Glutamatergic neuron (in vitro differentiated cells): ENCODE results near the gene MAGED1. TPM values are rescaled to one million over a fixed set of nuclear protein-coding genes. Genes with fewer than 3 reads are reported as not detected.

Experiments
- DNase-seq: peaks from one replicate; pipeline ENCODE4 v3.0.0; 2022
- H3K27ac Mint-ChIP-seq: one replicate; pipeline ENCODE4 v1.8.0; 2020; ENCODE audit warnings: mild to moderate bottlenecking, mixed read lengths, inconsistent platforms; ENCODE audit not compliant: unreplicated experiment
- H3K27me3 Mint-ChIP-seq: one replicate; pipeline ENCODE4 v1.8.0; 2020; ENCODE audit warnings: mild to moderate bottlenecking, moderate library complexity, mixed read lengths, inconsistent platforms; ENCODE audit not compliant: unreplicated experiment
- H3K36me3 Mint-ChIP-seq: one replicate; pipeline ENCODE4 v1.8.0; 2020; ENCODE audit warnings: mild to moderate bottlenecking, mixed read lengths, inconsistent platforms; ENCODE audit not compliant: unreplicated experiment
- H3K4me1 Mint-ChIP-seq: one replicate; pipeline ENCODE4 v1.8.0; 2020; ENCODE audit warnings: mild to moderate bottlenecking, low read depth, mixed read lengths, inconsistent platforms; ENCODE audit not compliant: unreplicated experiment
- H3K4me3 Mint-ChIP-seq: one replicate; pipeline ENCODE4 v1.8.0; 2020; ENCODE audit warnings: mild to moderate bottlenecking, mixed read lengths, inconsistent platforms; ENCODE audit not compliant: unreplicated experiment
- H3K9me3 Mint-ChIP-seq: one replicate; pipeline ENCODE4 v1.8.0; 2020; ENCODE audit warnings: mild to moderate bottlenecking, moderate library complexity, mixed read lengths, inconsistent platforms; ENCODE audit not compliant: unreplicated experiment
- total RNA-seq: library from RNA; stranded (reverse); fragmentation: NEBNext Ultra II Directional; extraction: Animal tissue kit (Norgen Biotek cat#: 25700); gene quantifications from one replicate; pipeline ENCODE4 v1.2.1, GENCODE V29; 2021; ENCODE audit not compliant: unreplicated experiment
- TF ChIP-seq, protein P1 (sequence below): fragments of 200-600 bp; sonication (generic); IDR thresholded peaks from one replicate; pipeline ENCODE4 v1.5.0; 2021; ENCODE audit not compliant: partially characterized antibody, unreplicated experiment

Gene MAGED1
- total RNA-seq, 1 donor from 2014 or later, result 202 TPM

DNA sequence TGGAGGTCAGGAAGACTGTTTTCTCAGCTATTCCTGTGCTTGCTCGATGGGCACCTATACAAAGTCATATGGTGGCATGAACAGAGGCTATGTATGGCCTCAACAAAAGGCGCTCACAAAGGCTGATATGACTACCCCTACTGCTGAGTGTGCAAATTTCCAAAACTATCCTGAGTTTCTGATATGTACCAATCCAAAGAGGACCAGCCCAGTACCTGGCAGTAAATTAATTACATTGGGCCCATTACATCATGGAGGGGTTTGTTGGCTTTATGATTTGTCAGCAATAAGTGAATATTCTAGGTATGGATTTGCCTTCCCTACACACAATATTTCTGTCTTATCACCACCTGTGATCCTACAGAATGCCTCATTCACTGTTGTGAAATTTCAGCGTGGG is 12.3 kb downstream of the MAGED1 start:
- Mint-ChIP-seq H3K4me1 (no peaks in the 10 kb centered on the region), H3K27me3 (peaks cover 2% of the 10 kb centered on the region), H3K27ac (no peak overlapping the region), H3K4me3 (no peak overlapping the region), H3K9me3 (peaks cover 2% of the 10 kb centered on the region), H3K36me3 (peaks cover 7% of the 10 kb centered on the region)
- TF ChIP-seq, protein P1, sequence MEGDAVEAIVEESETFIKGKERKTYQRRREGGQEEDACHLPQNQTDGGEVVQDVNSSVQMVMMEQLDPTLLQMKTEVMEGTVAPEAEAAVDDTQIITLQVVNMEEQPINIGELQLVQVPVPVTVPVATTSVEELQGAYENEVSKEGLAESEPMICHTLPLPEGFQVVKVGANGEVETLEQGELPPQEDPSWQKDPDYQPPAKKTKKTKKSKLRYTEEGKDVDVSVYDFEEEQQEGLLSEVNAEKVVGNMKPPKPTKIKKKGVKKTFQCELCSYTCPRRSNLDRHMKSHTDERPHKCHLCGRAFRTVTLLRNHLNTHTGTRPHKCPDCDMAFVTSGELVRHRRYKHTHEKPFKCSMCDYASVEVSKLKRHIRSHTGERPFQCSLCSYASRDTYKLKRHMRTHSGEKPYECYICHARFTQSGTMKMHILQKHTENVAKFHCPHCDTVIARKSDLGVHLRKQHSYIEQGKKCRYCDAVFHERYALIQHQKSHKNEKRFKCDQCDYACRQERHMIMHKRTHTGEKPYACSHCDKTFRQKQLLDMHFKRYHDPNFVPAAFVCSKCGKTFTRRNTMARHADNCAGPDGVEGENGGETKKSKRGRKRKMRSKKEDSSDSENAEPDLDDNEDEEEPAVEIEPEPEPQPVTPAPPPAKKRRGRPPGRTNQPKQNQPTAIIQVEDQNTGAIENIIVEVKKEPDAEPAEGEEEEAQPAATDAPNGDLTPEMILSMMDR, result no peak
- DNase-seq, result no peak

DNA sequence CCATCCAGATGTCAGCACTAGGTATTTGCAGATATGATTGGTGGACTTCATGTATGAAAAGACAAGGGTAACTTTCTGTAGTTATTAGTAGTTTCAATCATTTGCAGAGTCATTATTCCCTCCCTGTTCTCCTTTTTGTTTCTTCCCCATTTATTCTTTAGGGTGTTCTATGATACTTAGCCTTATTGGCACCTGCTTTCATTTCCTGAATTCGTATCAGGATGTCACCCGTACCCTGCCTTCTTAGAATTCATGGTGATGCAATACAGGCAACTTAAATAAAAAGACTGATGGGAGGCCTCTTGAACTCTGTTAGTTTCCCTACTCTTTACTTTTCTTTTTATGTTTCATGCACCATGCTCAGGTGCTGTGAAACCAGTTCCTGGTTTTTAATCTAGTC is 24.2 kb downstream of the MAGED1 start:
- Mint-ChIP-seq H3K27ac (no peak overlapping the region), H3K36me3 (no peaks in the 10 kb centered on the region), H3K4me3 (no peak overlapping the region), H3K9me3 (no peaks in the 10 kb centered on the region), H3K27me3 (no peaks in the 10 kb centered on the region), H3K4me1 (peaks cover 2% of the 10 kb centered on the region)
- no peak for DNase-seq
- TF ChIP-seq, protein P1, result no peak

DNA sequence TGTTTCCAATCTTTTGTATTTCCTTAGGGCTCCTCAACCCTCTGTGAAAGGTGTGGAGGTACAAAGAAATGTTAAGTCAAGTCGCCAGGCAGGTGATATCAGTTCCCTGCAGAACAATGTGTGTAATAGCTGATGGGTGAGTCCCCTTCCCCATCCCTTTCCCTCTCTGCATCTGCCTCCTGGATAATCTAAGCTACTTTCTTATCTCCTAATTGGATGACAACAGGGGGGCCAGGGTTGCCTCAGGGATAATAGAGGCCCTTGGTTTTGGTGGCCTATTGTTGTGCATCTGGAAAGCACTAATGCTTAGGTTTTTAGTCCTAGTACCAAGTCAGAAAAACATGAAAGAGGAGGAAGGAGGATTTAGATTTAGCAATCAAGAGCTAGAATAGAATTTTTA is 29.1 kb downstream of the MAGED1 start:
- peaks cover 2% of the 10 kb centered on the region for H3K4me1 Mint-ChIP-seq
- H3K27me3 Mint-ChIP-seq, result no peaks in the 10 kb centered on the region
- H3K9me3 Mint-ChIP-seq, result no peaks in the 10 kb centered on the region
- TF ChIP-seq, protein P1, result no peak
- no peak overlapping the region for H3K27ac Mint-ChIP-seq
- H3K4me3 Mint-ChIP-seq, result no peak overlapping the region
- no peak for DNase-seq
- no peaks in the 10 kb centered on the region for H3K36me3 Mint-ChIP-seq

DNA sequence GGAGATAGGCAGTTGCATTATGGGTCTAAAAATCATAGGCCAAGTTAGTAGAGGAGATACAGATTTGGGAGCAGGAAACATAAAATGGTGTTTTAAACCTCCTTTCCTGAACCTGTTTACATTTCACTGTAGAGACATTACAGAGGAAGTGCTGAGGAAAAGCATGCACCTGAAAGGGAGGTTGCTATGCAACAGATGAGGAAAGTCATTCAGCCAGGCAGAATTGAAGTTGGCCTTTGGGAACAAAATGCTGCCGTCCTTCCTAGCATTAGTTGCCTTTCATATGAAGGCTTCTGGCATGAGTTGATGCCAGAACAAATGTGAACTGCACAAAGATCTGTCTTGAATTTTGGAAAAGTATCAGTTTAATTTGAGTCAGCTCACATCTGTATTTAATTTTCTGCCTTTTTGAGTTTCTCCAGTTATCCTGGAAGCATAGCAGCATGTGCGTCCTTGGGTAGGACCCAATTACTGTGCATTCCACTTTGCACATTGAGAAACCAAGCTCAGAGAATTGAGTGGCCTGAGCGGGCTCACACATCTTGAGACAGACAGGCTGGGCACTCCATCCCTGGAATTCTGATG is 38.2 kb downstream of the MAGED1 start:
- Mint-ChIP-seq H3K36me3 (no peaks in the 10 kb centered on the region), H3K4me3 (no peak overlapping the region), H3K27me3 (no peaks in the 10 kb centered on the region), H3K4me1 (no peaks in the 10 kb centered on the region), H3K9me3 (no peaks in the 10 kb centered on the region), H3K27ac (no peak overlapping the region)
- TF ChIP-seq, protein P1, result no peak
- no peak for DNase-seq

Other genes with a start within 250 kb of the MAGED1 start
- not detected for gene CENPVL2, start 210.8 kb upstream of the MAGED1 start, total RNA-seq
- not detected for gene CENPVL1, start 183.1 kb upstream of the MAGED1 start, total RNA-seq
- gene GSPT2, start 150.2 kb upstream of the MAGED1 start, total RNA-seq, result 14.6 TPM
- 304 TPM for gene MAGED4B, start 175.6 kb downstream of the MAGED1 start, total RNA-seq